Thymus (tissue), 11 donors: ENCODE data around the gene MEX3A. TPM values are rescaled to one million over a fixed set of nuclear protein-coding genes. Genes with fewer than 3 reads are reported as not detected.
"Not testable (repeated sequence)": the region's sequence is repeated elsewhere in the genome, so short reads cannot be mapped to it uniquely, and the experiment has no call there.

Source experiments
- DNase-seq, 9 donors: peaks; one replicate each; pipeline ENCODE4 v3.0.0-alpha.2; 2013; ENCODE audit warnings: low spot score in 9 of 9, low read depth in 6 of 9, missing footprints in 1 of 9
- H3K27ac ChIP-seq, 2 donors: one replicate each; pipeline ENCODE4 v1.5.1; 2013; ENCODE audit warnings: control low read depth in 1 of 2, low read depth in 1 of 2, low read length in 1 of 2, mild to moderate bottlenecking in 1 of 2, moderate library complexity in 1 of 2
- H3K27me3 ChIP-seq, 2 donors: one replicate each; pipeline ENCODE4 v1.5.1; 2013; ENCODE audit warnings: low read length in 1 of 2; ENCODE audit not compliant: control insufficient read depth in 2 of 2, insufficient read depth in 1 of 2
- H3K36me3 ChIP-seq, 2 donors: one replicate each; pipeline ENCODE4 v1.5.1; 2013; ENCODE audit warnings: low read length in 1 of 2, mild to moderate bottlenecking in 1 of 2, moderate library complexity in 1 of 2; ENCODE audit not compliant: control insufficient read depth in 2 of 2, insufficient read depth in 2 of 2
- H3K4me1 ChIP-seq, 2 donors: one replicate each; pipeline ENCODE4 v1.5.1; 2013; ENCODE audit warnings: low read length in 2 of 2; ENCODE audit not compliant: control insufficient read depth in 2 of 2, insufficient read depth in 2 of 2
- H3K4me3 ChIP-seq, 2 donors: one replicate each; pipeline ENCODE4 v1.5.1; 2013; ENCODE audit warnings: low read length in 2 of 2, control low read depth in 1 of 2, mild to moderate bottlenecking in 1 of 2
- H3K9me3 ChIP-seq, 2 donors: one replicate each; pipeline ENCODE4 v1.5.1; 2013; ENCODE audit warnings: low read length in 1 of 2, mild to moderate bottlenecking in 1 of 2; ENCODE audit not compliant: control insufficient read depth in 2 of 2, insufficient read depth in 1 of 2
- WGBS: extraction: QIAGEN DNeasy Blood & Tissue Kit; methylation state at CpG from one replicate; pipeline ENCODE4 v1.1.7; 2013; 5-methylcytosine and 5-hydroxymethylcytosine counted together
- polyA plus RNA-seq: library from polyadenylated mRNA; stranded (reverse); fragments of 200-250 nt; gene quantifications from one replicate; pipeline ENCODE4 v1.2.3, GENCODE V29; 2013
- total RNA-seq: library from RNA; stranded (reverse); fragments of 120-200 nt; gene quantifications from one replicate; pipeline ENCODE4 v1.2.4, GENCODE V29; 2013
- donor health status: healthy.

MEX3A gene
- total and polyA plus RNA-seq, 2 donors, result 0.55 to 1.3 TPM

- Histone ChIP-seq H3K9me3 (peaks cover 0 to 3% of the 10 kb centered on the region in 2 donors), H3K27me3 (peaks cover 2 to 55% of the 10 kb centered on the region in 2 donors), H3K4me3 (peak overlapping the region in 1 of 2 donors; percentile 7), H3K27ac (peak overlapping the region; percentile 78 to 80), H3K4me1 (peaks cover 25 to 70% of the 10 kb centered on the region in 2 donors), H3K36me3 (no peaks in the 10 kb centered on the region)
- WGBS, result 17% methylated on average over 11 of the region's 11 CpGs
- DNase-seq, result peak in 1 of 9 donors; percentile 52
These were observed 43.9 kb upstream of the MEX3A start for GRCh38 chr1:156126043-156126629.

- not testable (repeated sequence) for H3K9me3 ChIP-seq, H3K4me3 ChIP-seq, H3K36me3 ChIP-seq, DNase-seq
- H3K27ac ChIP-seq, result peak overlapping the region; percentile 15 to 78
- H3K27me3 ChIP-seq, result peaks cover 2 to 60% of the 10 kb centered on the region in 2 donors
- WGBS, result 96% methylated on average over 10 of the region's 10 CpGs
- H3K4me1 ChIP-seq, result peaks cover 25 to 73% of the 10 kb centered on the region in 2 donors
These were observed 43.3 kb upstream of the MEX3A start for GRCh38 chr1:156125544-156125943.

GRCh38 chr1:156124557-156125483 is 42.6 kb upstream of the MEX3A start:
- H3K27ac ChIP-seq, result peak overlapping the region; percentile 54 to 57
- H3K27me3 ChIP-seq, result peaks cover 2 to 64% of the 10 kb centered on the region in 2 donors
- H3K36me3 ChIP-seq, result no peaks in the 10 kb centered on the region
- peaks cover 25 to 75% of the 10 kb centered on the region in 2 donors for H3K4me1 ChIP-seq
- 81% methylated on average over 17 of the region's 17 CpGs for WGBS
- DNase-seq, result no peak
- H3K9me3 ChIP-seq, result no peaks in the 10 kb centered on the region
- H3K4me3 ChIP-seq, result no peak overlapping the region

GRCh38 chr1:156123356-156124196 is 41.3 kb upstream of the MEX3A start:
- H3K36me3 ChIP-seq, result no peaks in the 10 kb centered on the region
- 28% methylated on average over 14 of the region's 14 CpGs for WGBS
- H3K27ac ChIP-seq, result peak overlapping the region; percentile 87 to 88
- peaks cover 23 to 63% of the 10 kb centered on the region in 2 donors for H3K4me1 ChIP-seq
- peaks cover 3 to 59% of the 10 kb centered on the region in 2 donors for H3K27me3 ChIP-seq
- H3K4me3 ChIP-seq, result no peak overlapping the region
- no peaks in the 10 kb centered on the region for H3K9me3 ChIP-seq
- DNase-seq, result peak in 2 of 9 donors; percentile 42 to 43

GRCh38 chr1:156122519-156123355 is 40.5 kb upstream of the MEX3A start:
- peak overlapping the region; percentile 87 to 88 for H3K27ac ChIP-seq
- no peaks in the 10 kb centered on the region for H3K36me3 ChIP-seq
- peaks cover 5 to 63% of the 10 kb centered on the region in 2 donors for H3K27me3 ChIP-seq
- H3K4me3 ChIP-seq, result no peak overlapping the region
- H3K9me3 ChIP-seq, result no peaks in the 10 kb centered on the region
- H3K4me1 ChIP-seq, result peaks cover 15 to 54% of the 10 kb centered on the region in 2 donors
- no peak for DNase-seq
- WGBS, result 85% methylated on average over 14 of the region's 14 CpGs

GRCh38 chr1:156122086-156122485 is 39.8 kb upstream of the MEX3A start:
- Histone ChIP-seq H3K4me3 (no peak overlapping the region), H3K36me3 (no peaks in the 10 kb centered on the region), H3K27ac (peak overlapping the region in 1 of 2 donors; percentile 10), H3K4me1 (peaks cover 10 to 48% of the 10 kb centered on the region in 2 donors), H3K9me3 (no peaks in the 10 kb centered on the region), H3K27me3 (peaks cover 5 to 69% of the 10 kb centered on the region in 2 donors)
- DNase-seq, result no peak
- 92% methylated on average over 4 of the region's 4 CpGs for WGBS

- H3K36me3 ChIP-seq, result no peaks in the 10 kb centered on the region
- no peaks in the 10 kb centered on the region for H3K9me3 ChIP-seq
- H3K4me3 ChIP-seq, result no peak overlapping the region
- 91% methylated on average over 4 of the region's 4 CpGs for WGBS
- H3K27ac ChIP-seq, result no peak overlapping the region
- peaks cover 4 to 42% of the 10 kb centered on the region in 2 donors for H3K4me1 ChIP-seq
- peaks cover 6 to 70% of the 10 kb centered on the region in 2 donors for H3K27me3 ChIP-seq
- no peak for DNase-seq
These were observed 39.2 kb upstream of the MEX3A start for GRCh38 chr1:156121457-156121856.

- Histone ChIP-seq H3K4me1 (peaks cover 3 to 37% of the 10 kb centered on the region in 2 donors), H3K27me3 (peaks cover 11 to 70% of the 10 kb centered on the region in 2 donors)
- not testable (repeated sequence) for DNase-seq, H3K4me3 ChIP-seq, H3K36me3 ChIP-seq, H3K9me3 ChIP-seq, H3K27ac ChIP-seq
- WGBS, result 90% methylated on average over 4 of the region's 4 CpGs
These were observed 38.7 kb upstream of the MEX3A start for GRCh38 chr1:156121005-156121404.
